Liver (tissue), 3 donors: ENCODE results near the gene GLRB.

ENCODE experiments used
- GABPA ChIP-seq, 2 donors: IDR thresholded peaks in 1 of 2; conservative IDR thresholded peaks in 1 of 2; 2 replicates each; pipeline ENCODE4 v1.6.1; 2016; ENCODE audit warnings: antibody characterized with exemption in 2 of 2, mild to moderate bottlenecking in 1 of 2, moderate library complexity in 1 of 2
- TAF1 ChIP-seq: conservative IDR thresholded peaks from 2 replicates; pipeline ENCODE4 v1.6.1; 2016; ENCODE audit warnings: antibody characterized with exemption, mild to moderate bottlenecking
- YY1 ChIP-seq: IDR thresholded peaks from 2 replicates; pipeline ENCODE4 v1.6.1; 2016; ENCODE audit warnings: antibody characterized with exemption, mild to moderate bottlenecking
- TF ChIP-seq, protein P1 (sequence below): fragments of 150-350 bp; IDR thresholded peaks from 2 replicates; pipeline ENCODE4 v1.5.1; 2017; ENCODE audit warnings: improper control_type of control experiment, low read depth, low read length; ENCODE audit not compliant: missing input control
- TF ChIP-seq, protein P2 (sequence below): IDR thresholded peaks from 2 replicates; pipeline ENCODE4 v1.6.1; 2016; ENCODE audit warnings: antibody characterized with exemption
- donor health status: healthy.
- donor health status: healthy.

- TF ChIP-seq GABPA (IDR thresholded peaks at IDR 0.05 in 1 of 2, conservative IDR thresholded peaks at IDR 0.05 in 1 of 2), result no peak
- TF ChIP-seq, protein P1, sequence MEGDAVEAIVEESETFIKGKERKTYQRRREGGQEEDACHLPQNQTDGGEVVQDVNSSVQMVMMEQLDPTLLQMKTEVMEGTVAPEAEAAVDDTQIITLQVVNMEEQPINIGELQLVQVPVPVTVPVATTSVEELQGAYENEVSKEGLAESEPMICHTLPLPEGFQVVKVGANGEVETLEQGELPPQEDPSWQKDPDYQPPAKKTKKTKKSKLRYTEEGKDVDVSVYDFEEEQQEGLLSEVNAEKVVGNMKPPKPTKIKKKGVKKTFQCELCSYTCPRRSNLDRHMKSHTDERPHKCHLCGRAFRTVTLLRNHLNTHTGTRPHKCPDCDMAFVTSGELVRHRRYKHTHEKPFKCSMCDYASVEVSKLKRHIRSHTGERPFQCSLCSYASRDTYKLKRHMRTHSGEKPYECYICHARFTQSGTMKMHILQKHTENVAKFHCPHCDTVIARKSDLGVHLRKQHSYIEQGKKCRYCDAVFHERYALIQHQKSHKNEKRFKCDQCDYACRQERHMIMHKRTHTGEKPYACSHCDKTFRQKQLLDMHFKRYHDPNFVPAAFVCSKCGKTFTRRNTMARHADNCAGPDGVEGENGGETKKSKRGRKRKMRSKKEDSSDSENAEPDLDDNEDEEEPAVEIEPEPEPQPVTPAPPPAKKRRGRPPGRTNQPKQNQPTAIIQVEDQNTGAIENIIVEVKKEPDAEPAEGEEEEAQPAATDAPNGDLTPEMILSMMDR, result no peak
- no peak for TF ChIP-seq TAF1
- TF ChIP-seq, protein P2, sequence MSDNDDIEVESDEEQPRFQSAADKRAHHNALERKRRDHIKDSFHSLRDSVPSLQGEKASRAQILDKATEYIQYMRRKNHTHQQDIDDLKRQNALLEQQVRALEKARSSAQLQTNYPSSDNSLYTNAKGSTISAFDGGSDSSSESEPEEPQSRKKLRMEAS, result no peak
- TF ChIP-seq YY1, result no peak
These were observed 25.4 kb upstream of the GLRB start for GRCh38 chr4:157050561-157050960.
